Keratinocyte (primary cell): ENCODE measurements around the gene KIZ.

Source experiments
- EZH2 ChIP-seq: IDR thresholded peaks from one replicate; pipeline ENCODE4 v1.6.1; 2012; ENCODE audit warnings: inconsistent platforms, mild to moderate bottlenecking, low read length, moderate library complexity
- TF ChIP-seq, protein P1 (sequence below), 3 experiments: IDR thresholded peaks in 1 of 3; conservative IDR thresholded peaks in 1 of 3; optimal IDR thresholded peaks in 1 of 3; 2 replicates in 2 of 3; 3 replicates in 1 of 3; pipeline versions ENCODE3 to v1.5.1; 2011; ENCODE audit warnings: low read length in 3 of 3, mild to moderate bottlenecking in 3 of 3, moderate library complexity in 2 of 3, control low read depth in 1 of 3, inconsistent platforms in 1 of 3; ENCODE audit not compliant: insufficient read depth in 2 of 3; ENCODE audit errors: extremely low read depth in 1 of 3

DNA sequence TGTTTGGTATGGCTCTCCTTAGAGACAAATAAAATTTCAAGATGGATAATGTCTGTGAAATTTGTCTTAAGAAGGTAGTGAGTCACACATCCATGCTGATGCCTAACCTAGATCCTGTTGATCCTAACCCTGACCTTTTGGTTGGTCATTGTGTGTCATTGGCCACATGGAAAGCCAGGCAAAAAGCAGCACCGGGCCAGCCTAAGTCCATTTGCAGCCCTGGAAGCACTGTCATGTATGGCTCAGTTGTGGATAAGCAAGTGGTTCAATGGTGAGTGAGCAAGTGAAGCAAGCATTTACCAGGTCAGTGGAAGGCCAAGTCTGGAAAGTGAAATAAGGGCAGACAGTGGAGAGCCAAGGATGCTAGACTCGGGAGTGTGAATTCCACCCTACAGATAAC, 165.1 kb downstream of the KIZ start:
- TF ChIP-seq, protein P1, sequence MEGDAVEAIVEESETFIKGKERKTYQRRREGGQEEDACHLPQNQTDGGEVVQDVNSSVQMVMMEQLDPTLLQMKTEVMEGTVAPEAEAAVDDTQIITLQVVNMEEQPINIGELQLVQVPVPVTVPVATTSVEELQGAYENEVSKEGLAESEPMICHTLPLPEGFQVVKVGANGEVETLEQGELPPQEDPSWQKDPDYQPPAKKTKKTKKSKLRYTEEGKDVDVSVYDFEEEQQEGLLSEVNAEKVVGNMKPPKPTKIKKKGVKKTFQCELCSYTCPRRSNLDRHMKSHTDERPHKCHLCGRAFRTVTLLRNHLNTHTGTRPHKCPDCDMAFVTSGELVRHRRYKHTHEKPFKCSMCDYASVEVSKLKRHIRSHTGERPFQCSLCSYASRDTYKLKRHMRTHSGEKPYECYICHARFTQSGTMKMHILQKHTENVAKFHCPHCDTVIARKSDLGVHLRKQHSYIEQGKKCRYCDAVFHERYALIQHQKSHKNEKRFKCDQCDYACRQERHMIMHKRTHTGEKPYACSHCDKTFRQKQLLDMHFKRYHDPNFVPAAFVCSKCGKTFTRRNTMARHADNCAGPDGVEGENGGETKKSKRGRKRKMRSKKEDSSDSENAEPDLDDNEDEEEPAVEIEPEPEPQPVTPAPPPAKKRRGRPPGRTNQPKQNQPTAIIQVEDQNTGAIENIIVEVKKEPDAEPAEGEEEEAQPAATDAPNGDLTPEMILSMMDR (optimal IDR thresholded peaks at IDR 0.05 in 1 of 3, IDR thresholded peaks at IDR 0.05 in 1 of 3, conservative IDR thresholded peaks at IDR 0.05 in 1 of 3; ENCODE audit: extremely low read depth in 1 of 3, insufficient read depth in 2 of 3, low read length in 3 of 3): no peak
- no peak for TF ChIP-seq EZH2
